NCI-H2107 treated with DMSO at 0.1 percent for 48 hours (cell line): ENCODE results near the gene ZFHX2.
"Not testable (repeated sequence)": the region's sequence is repeated elsewhere in the genome, so short reads cannot be mapped to it uniquely, and the experiment has no call there.

ENCODE experiments used
- DNase-seq: peaks from one replicate; lab custom pipeline; 2025; ENCODE audit not compliant: unreplicated experiment; lab: John Stamatoyannopoulos, UW

ZFHX2 gene

GRCh38 chr14:23544511-23545447 lies 6.8 kb downstream of the ZFHX2 start:
- peak; percentile 98 for DNase-seq

- DNase-seq: no peak
Measured at GRCh38 chr14:23543403-23543802, 8.2 kb downstream of the ZFHX2 start.

- DNase-seq: no peak
Measured at GRCh38 chr14:23542261-23542660, 9.3 kb downstream of the ZFHX2 start.

GRCh38 chr14:23540141-23540469 lies 11.5 kb downstream of the ZFHX2 start:
- no peak for DNase-seq

- peak; percentile 84 for DNase-seq
Measured at GRCh38 chr14:23539248-23540140, 12.1 kb downstream of the ZFHX2 start.

GRCh38 chr14:23538785-23539184 lies 12.8 kb downstream of the ZFHX2 start:
- peak; percentile 84 for DNase-seq

GRCh38 chr14:23538050-23538718 lies 13.4 kb downstream of the ZFHX2 start:
- DNase-seq: no peak

- DNase-seq: no peak
Measured at GRCh38 chr14:23537351-23538049, 14.1 kb downstream of the ZFHX2 start.

- DNase-seq: not testable (repeated sequence)
Measured at GRCh38 chr14:23536906-23537305, 14.7 kb downstream of the ZFHX2 start.

- DNase-seq: no peak
Measured at GRCh38 chr14:23536494-23536893, 15.1 kb downstream of the ZFHX2 start.

- no peak for DNase-seq
Measured at GRCh38 chr14:23535943-23536342, 15.6 kb downstream of the ZFHX2 start.

- no peak for DNase-seq
Measured at GRCh38 chr14:23533652-23534435, 17.7 kb downstream of the ZFHX2 start.

- DNase-seq: no peak
Measured at GRCh38 chr14:23532658-23533057, 18.9 kb downstream of the ZFHX2 start.

GRCh38 chr14:23531391-23531790 lies 20.2 kb downstream of the ZFHX2 start:
- DNase-seq: no peak

- DNase-seq: no peak
Measured at GRCh38 chr14:23530375-23531055, 21.1 kb downstream of the ZFHX2 start.

GRCh38 chr14:23529016-23529415 lies 22.5 kb downstream of the ZFHX2 start:
- no peak for DNase-seq

GRCh38 chr14:23528555-23528954 lies 23.0 kb downstream of the ZFHX2 start:
- no peak for DNase-seq

GRCh38 chr14:23525611-23526010 lies 26.0 kb downstream of the ZFHX2 start:
- DNase-seq: no peak

- DNase-seq: no peak
Measured at GRCh38 chr14:23524954-23525353, 26.6 kb downstream of the ZFHX2 start.
